M059J (cell line): Measurements from ENCODE around the gene OXCT2. TPM values are rescaled to one million over a fixed set of nuclear protein-coding genes. Genes with fewer than 3 reads are reported as not detected.
"Not testable (repeated sequence)": the region's sequence is repeated elsewhere in the genome, so short reads cannot be mapped to it uniquely, and the experiment has no call there.

Experiments
- DNase-seq: peaks from one replicate; pipeline ENCODE4 v3.0.0-alpha.2; 2012; ENCODE audit warnings: low read depth
- total RNA-seq: library from RNA; depleted of rRNA; stranded (reverse); fragments of >200 nt; shearing (Covaris generic); gene quantifications from 2 replicates; pipeline ENCODE4 v1.2.3, GENCODE V29; 2014

Gene OXCT2
- total RNA-seq, 1 experiment from 2014 or later: 0.30 TPM

DNA sequence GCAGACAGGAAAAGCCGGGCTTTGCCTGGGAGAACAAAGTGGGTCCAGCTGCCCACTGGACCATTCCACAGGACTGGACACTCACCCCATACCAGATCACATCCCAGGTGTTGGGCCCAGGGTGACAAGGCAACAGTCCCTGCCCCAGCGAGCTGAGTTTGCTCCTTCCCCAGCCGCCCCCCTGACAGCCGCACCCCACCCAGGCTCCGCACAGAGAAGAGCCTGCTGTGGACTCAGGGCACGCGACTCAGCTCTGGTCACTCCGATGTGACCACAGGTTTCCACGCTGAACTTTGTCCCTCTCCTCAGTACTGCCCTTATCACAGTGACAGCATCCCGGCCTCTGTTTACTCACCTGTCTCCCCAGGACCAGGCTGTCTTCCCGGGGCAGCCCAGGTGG is 16.3 kb upstream of the OXCT2 start:
- no peak for DNase-seq

DNA sequence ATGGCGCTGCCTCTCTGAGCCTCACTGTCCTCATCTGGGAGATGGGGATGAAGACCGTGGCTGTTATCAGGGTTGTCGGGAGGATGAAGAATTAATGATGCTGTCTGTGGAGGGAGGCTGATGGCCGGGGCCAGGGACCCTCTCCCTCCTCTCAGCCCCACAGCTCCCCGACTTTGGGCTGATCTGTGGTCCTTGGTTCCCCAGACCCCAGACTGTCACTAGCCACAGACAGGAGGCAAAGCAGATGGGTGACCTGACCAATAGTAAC is 15.9 kb upstream of the OXCT2 start:
- DNase-seq: not testable (repeated sequence)

DNA sequence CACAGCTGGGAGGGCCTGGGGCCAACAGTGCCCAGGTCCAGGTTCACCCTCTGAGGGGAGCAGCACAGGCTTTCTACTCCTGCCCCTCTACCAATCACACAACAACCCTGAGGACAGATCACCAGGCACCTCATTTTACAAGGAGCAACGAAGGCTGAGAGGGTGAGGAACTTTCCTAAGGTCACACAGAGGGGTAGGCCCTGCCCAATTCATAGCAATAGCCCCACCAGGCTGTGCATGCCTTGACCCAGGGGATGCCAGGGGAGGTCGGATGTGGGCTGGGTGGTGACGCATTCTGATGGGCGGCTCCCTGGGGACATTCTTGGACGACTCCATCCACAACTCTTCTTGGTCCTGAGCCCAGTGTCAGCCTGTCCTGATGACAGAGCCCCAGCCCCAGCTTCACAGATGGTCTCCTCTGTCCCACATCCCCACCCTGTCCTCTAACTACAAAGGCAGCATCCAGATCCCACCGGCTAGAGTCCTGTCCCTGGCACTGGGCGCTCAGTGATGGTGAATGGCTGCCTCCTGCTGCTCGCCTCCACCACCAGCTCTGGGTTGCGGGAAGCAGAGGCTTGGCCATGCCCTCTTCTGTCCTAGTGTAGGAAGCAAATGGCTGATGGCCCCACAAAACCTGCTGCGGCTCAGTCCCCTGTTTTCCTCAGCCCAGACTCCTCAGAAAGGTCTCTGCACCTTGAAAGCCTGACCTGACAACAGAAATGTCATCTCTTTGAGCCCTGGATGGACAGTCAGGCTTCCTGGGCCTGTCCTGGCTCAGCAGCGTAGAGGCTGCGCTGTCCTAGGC is 15.4 kb upstream of the OXCT2 start:
- DNase-seq: not testable (repeated sequence)

DNA sequence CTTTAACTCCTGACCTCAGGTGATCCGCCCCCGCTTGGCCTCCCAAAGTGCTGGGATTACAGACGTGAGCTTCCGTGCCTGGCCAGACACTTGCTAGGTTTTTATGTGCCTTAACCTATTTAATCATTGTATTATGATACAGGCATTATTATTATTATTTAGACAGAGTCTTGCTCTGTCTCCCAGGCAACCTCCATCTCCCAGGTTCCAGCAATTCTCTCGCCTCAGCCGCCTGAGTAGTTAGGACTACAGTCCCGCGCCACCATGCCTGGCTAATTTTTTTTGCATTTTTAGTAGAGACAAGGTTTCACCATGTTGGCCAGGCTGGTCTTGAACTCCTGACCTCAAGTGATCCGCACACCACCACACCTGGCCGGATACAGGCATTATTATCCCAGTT is 11.5 kb upstream of the OXCT2 start:
- not testable (repeated sequence) for DNase-seq

DNA sequence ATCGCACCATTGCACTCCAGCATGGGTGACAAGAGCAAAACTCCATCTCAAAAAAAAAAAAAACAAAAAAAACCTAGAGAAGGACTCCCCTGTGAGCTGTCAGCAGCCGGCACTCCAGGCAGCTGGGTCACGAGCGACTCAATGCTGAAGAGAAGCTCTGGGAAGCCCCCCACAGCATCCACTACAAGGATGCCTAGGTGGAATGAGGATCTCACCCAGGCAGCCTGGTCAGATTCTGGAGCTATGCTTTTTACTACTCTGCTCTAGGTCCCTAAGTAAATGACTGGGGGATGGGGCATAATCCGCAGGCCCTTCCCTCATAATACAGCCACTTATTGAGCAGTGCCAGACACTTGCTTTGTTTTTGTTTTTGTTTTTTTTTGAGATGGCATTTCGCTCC is 11.0 kb upstream of the OXCT2 start:
- no peak for DNase-seq

DNA sequence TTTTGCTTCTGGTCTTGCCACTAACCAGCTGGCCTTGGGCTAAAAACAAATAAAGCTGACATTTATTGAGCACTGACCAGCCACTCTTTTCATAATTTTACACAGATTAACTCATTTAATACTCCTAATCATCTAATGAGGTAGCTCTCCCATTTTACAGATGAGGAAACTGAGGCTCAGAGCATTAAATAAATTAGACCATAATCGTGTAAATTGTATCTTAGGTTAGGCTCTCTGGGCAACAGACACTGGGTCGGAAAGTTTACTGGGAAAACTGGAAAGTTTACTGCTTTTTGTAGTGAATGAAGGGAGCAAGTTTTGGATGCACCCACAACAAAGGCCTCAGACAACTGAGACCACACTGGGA is 10.2 kb upstream of the OXCT2 start:
- DNase-seq: no peak

DNA sequence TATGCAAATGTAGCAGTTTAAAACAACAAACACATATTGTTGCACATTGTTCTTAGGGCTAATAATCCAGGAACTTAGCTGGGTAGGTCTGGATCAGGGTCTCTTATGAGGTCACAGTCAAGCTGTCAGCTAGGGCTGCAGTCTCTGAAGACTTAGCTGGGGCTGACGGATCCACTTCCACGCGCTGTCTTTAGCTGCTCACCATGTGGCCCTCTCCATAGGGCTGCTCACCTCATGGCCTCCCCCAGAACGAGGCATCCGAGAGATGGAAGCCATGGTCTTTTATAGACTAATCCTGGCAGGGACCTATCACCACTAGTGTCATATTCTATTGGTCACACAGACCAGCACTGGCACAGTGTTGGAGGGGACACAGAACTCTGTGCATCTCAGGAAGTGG is 8.7 kb upstream of the OXCT2 start:
- DNase-seq: no peak

DNA sequence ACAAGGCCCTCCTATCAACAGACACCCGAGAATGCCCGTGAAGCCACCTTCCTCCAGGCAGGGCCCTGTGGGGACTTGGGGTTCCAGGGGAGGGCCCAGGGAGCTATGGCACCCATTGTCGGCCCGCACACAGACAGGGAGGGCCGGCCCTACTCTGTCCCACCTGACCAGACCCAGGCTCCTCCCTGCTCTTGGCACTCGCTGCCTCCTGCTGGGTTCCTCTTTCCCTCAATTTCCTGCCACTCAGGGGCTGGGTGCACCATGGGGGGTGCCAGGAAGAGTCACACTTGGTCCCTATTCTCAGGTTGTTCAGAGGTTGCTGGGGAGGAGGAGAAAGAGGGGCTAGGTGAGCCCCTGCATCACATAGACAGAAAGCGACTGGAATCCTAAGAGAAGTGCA is 8.0 kb upstream of the OXCT2 start:
- no peak for DNase-seq

DNA sequence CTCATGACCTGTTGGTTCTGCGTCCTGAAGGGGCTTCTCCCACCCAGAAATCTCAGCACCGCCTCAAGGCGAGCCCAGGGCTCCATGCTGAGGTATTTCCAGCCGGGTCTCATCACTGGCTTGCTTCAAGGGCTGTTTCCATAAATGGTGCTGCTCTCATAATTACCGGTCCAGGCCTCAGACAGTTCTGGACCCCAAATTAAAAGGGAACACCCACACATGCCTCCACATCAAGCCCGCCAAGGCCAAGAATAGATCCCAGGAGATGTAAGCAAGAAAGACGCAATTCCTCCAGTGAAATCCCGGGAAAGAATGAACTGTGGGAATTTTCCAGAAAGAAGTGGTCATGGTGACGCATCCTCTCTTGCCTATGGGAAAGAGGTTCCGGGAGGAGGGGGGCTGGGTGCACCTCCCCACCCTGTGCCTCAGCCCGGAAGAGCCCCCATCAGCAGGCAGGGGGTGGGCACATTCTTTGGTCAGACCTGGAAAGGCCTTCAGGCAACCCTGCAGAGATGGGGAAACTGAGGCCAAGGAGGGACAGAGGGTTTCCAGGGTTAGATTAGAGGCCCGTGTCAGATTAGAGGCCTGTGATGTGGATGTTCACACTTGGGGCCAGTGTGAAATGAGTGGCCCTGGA is 7.4 kb upstream of the OXCT2 start:
- not testable (repeated sequence) for DNase-seq

DNA sequence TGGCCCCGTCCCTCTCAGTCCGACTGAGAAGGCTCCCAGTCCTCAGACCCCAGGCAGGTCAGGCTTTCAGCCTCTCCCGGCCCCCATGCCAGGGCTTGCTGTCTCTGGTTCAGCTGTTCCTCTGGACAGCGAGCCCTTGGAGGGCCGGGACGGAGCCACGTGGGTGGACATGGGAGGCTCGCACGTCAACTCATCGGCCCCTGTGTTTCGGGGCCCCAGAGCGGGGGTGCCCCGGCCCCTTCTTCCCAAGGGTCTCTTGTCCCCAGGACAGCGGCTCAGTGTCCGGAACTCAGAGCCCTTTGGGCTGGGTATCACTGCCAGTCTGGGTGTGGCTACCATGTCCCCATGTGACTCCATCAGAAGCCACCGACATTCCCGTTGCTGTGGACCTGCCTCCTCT is 6.7 kb upstream of the OXCT2 start:
- not testable (repeated sequence) for DNase-seq

DNA sequence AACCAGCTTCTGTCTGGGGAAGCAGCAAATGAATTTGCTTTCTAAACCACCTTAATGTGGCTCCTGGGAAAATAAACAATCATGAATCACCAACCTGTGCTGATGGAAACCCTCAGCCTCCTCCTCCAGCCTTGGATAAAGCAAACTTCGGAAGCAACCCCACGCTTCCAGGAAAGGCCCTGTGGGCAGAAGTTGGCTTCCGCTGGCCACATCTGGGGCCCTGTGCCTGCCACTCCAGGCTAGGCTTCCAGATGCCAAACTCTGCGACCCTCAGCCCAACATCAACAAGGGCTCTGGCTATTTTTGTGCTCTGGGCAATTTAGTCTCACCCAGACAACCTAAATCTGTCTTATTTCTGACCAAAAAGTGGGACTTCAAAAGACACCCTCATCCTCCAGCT is 6.2 kb upstream of the OXCT2 start:
- peak; percentile 42 for DNase-seq

DNA sequence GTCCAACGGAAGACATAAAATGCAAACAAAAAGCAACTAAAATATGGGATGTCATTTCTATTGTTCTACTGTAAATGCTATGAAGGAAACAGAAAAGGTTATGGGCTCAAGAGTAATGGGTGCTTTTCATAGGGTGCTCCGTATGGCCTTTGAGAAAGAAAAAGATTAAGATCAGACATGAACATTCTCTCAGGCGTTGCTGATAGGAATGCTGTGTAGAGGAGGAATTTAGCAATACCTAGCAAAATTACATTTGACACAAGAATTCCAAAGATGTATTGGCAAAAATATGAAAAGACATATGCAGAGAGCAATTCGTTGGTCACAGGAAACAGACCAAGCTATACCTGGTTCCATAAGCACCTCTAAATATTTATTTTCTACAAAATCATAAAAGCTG is 5.7 kb upstream of the OXCT2 start:
- no peak for DNase-seq

DNA sequence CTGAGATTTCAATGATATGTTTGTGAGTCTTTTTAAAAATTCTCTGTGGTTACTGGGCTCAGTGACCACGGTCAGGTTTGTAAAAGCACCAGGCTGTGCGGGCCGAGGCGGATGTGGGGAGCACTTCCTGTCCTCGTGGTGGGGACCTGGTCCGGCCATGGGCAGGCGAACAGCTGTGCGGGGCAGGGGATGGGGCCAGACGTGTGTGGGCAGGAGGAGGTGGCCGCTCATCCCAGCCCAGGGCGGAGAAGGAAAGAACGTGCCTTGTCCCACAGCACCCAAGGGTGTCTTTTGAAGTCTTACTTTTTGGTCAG is 5.2 kb upstream of the OXCT2 start:
- DNase-seq: peak; percentile 15

DNA sequence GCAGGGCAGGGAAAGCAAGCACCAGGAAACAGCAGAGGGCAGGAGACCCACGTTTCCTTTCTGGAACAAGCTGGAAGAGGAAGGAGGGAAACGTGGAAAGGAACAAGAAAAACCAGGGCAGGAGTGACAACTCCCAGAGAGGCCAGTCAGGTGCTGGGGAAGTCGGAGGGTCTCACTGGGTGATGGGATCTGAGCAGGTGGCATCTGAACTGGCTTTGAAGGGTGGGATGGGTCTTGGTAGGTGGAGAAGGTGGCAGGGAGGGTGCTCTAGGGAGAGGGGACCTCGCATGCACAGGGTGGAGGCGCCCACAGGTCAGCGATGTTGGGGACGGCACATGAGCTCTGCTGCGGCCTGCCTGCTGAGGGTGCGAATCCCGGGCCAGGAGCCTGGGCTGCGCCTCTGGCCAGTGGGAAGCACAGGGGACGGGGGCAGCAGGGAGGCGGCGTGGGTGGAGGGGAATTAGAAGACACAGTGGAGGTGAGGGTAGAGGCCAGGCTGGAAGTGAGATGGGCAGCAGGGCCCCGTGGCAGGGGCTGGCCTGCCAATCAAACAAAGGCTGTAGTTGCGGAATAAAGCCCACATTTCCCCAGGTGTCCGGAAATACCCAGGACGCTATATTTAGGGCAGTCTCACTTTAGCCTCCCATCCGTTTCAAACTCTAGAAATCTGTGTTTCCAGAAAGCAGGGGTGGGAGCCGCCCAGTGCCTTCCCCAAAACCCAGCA is 4.7 kb upstream of the OXCT2 start:
- not testable (repeated sequence) for DNase-seq

DNA sequence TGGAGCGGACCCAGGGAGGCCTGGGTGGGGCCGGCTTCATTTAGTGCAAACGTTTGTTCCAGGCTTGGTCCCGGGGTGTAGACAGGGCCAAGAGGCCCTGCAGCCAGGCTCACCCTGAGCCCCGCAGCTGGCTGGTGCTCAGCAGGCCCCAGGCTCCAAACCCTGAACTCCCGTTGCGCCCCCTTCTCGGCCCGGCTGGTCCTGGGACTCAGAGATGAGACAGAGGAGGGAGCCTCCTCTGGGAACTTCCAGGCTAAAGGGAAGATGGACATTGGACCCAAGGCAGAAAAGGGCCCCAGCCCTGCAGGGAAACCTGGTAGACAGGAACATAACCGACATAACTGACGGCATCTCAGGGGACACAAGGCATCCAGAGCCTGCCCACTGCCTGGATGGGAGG is 4.0 kb upstream of the OXCT2 start:
- DNase-seq: not testable (repeated sequence)

DNA sequence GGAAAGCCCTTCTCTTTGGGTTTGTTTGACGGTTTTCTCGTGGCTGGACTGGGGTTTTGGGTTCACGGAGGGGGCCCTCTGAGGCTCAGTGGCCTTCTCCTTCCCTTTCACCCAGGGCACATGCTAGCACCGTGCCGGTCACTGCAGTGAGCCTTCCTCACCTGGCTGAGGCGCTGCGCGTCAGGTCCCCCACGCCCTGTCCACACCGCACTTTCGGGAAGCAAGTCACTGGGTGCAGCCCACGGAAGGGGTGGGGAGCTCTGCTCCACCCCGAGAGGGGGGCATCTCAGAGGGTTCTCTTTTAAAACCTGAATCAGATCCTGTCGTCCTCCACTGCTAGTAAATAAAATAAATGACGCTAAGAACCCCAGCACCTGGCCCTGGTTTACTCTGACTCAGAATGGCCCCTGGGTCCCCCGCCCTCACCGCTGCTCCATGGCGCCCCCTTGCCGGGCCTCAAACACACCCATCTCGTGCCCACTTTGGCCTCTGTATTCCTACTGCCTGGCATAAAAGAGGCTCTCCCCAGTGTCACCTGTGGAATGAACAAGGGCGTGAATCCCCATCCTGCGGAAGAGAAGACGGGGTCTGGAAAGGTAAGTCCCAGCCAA is 2.3 kb upstream of the OXCT2 start:
- not testable (repeated sequence) for DNase-seq

DNA sequence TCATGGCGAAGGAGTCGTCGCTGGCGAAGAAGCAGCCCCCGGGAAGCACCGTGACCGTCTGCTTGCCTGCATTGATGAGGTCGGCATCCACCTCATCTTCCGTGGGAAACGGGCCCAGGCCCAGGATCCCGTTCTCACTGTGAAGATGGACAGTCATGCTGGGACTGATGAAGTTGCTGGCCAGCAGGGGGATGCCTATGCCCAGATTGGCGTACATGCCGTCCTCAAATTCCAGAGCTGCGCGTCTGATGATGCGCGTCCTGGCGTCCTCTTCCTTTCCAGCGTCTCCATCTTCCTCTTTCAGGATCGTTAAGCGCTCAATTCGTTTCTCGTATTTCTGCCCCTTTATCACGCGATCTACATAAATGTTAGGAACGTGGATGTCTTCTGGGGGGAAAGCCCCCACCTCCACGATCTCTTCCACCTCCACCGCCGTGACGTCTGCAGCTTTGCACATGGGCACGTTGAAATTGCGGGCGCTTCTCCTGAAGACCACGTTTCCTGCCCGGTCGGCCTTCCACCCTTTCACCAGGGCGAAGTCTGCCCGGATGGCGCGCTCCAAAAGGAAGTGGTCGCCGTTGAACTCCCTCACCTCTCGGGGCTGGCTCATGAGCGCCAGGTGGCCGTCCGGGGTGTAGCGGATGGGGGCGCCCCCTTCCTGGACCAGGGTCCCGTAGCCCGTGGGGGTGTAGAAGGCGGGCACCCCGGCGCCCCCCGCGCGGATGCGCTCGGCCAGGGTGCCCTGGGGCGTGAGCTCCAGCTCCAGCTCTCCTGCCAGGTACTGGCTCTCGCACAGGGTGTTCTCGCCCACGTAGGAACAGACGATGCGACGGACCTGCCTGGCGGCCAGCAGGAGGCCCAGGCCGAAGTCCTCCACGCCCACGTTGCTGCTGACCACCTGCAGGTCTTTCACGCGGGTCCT is 787 bp downstream of the OXCT2 start:
- DNase-seq: not testable (repeated sequence)

DNA sequence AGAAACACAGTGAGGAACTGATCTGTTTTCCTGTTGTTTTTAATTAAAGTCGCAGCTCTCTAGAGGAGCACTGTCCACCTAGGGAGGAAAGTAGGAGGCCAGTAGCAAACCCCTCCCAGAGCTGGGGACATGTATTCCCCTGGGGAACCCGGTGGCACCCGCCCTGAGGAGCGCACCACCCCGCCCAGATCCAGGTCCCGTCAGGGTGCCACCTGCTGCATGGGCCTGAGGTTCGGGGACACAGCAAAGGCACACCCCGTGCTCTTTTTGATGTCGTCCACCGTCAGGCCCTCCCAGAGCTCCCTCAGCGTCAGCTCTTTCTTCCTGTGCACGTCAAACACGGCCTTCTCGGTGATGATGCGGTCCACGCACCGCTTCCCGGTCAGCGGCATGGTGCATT is 1.6 kb downstream of the OXCT2 start:
- DNase-seq: not testable (repeated sequence)

DNA sequence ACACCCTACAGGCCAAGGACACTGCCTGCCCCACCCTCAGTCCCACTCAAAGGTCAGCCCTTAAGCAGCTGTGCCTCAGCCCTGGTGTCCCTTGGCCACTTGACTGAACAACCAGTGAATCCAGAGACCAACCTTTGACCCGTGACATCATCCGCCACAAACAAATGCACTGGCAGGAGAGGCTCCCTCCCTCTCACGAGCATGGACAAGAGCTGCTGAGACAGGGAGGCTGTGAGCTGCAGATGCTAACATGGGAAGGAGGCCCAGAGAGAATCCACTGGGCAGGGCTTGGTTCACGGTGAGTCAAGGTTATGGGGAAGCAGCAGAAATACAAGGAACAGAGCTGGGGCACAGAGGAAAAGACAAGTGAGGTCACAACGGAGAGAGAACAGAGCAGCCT is 4.7 kb downstream of the OXCT2 start:
- DNase-seq: not testable (repeated sequence)

DNA sequence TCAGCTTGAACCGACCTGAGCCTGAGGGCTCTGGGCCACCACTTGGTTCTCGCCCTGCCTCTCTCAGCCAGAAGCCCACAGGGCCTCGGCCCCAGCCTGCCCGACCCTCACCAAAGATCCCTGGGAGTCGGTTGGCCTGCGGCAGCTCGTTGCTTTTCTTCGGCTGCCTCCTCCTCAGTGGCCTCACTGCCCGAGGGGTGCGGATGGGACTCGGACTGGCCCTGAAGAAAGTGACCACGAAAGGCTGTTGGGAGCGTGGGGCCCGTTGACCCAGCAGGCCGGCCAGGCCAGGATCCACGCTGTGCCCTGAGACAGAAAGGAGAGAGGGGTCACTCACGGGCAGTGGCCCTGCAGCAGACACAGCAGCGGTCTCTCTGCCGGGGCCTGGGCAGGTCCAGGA is 6.6 kb downstream of the OXCT2 start:
- not testable (repeated sequence) for DNase-seq

DNA sequence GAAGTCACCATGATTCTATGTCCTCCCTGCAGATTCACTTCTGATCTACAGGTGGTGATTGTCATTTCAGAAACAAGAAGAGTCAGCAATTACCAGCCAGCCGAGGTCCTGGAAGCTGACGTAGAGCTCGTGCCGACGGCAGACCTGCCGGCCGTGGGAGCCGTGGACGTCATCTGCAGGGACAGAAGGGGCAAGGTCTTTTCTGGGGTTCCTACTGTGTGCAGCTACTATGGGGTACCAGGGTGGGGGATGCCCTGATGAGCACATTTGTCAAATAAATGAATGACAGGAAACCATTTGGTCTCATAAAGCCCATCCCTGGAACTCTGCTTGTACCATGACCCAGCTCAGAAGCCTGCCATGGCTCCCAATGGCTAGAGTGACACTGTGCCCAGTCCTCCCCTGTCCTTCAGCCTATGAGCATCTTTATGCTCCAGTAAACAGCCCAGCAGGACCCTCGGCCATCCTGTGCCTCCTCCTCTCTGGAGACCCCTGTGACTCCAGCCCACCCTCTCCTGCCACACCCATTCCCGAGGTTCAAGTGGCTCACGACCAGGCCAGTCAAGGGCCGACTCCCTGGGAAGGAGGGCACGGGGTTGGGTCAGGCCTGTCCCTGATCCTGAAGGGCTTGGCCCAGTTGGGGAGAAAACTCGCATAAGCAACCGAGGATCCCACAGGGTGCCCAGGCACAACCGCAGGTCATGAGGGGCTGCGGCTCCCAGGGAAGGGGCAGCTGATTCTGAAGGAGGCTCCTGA is 7.4 kb downstream of the OXCT2 start:
- not testable (repeated sequence) for DNase-seq
